Suprapubic skin (tissue), 4 donors: ENCODE measurements around the gene CWC27. TPM values are rescaled to one million over a fixed set of nuclear protein-coding genes. Genes with fewer than 3 reads are reported as not detected.

ENCODE experiments used
- DNase-seq, 2 donors: peaks; one replicate each; pipeline ENCODE4 v3.0.0-alpha.2; 2019; ENCODE audit warnings: low spot score in 2 of 2
- H3K27ac ChIP-seq: fragments of 200-600 bp; sonication (generic); one replicate; pipeline ENCODE4 v1.5.1; 2019
- H3K27me3 ChIP-seq: fragments of 200-600 bp; sonication (generic); one replicate; pipeline ENCODE4 v1.5.1; 2019
- H3K36me3 ChIP-seq: fragments of 200-600 bp; sonication (generic); one replicate; pipeline ENCODE4 v1.5.1; 2019
- H3K4me1 ChIP-seq: fragments of 200-600 bp; sonication (generic); one replicate; pipeline ENCODE4 v1.5.1; 2019
- H3K4me3 ChIP-seq: fragments of 200-600 bp; sonication (generic); one replicate; pipeline ENCODE4 v1.5.1; 2019; ENCODE audit warnings: mild to moderate bottlenecking
- H3K9me3 ChIP-seq: fragments of 200-600 bp; sonication (generic); one replicate; pipeline ENCODE4 v1.5.1; 2019
- EP300 ChIP-seq: sonication (generic); formaldehyde crosslinking; IDR thresholded peaks from one replicate; pipeline ENCODE4 v1.6.1; 2017; ENCODE audit warnings: antibody characterized with exemption
- POLR2A ChIP-seq, 2 donors: fragments of 450-650 bp; IDR thresholded peaks; one replicate each; pipeline ENCODE4 v1.6.1; 2017; ENCODE audit warnings: antibody characterized with exemption in 2 of 2, mild to moderate bottlenecking in 2 of 2, moderate library complexity in 2 of 2
- POLR2AphosphoS5 ChIP-seq, 3 donors: sonication (generic); formaldehyde crosslinking; IDR thresholded peaks; one replicate each; pipeline ENCODE4 v1.6.1; 2017; ENCODE audit warnings: antibody characterized with exemption in 3 of 3
- WGBS: methylation state at CpG from one replicate; pipeline ENCODE4 v1.1.5; 2018; 5-methylcytosine and 5-hydroxymethylcytosine counted together
- total RNA-seq, 4 donors: library from RNA; depleted of rRNA; stranded (reverse); fragments of >200 nt; gene quantifications; one replicate each; pipeline ENCODE4 v1.1.0, GENCODE V29; 2016
- TF ChIP-seq, protein P1 (sequence below), 2 donors: fragments of 200-600 bp in 1 of 2; fragments of 450-650 bp in 1 of 2; sonication (generic) in 1 of 2; IDR thresholded peaks; one replicate each; pipeline ENCODE4 v1.5.1; 2016 to 2019; ENCODE audit warnings: antibody characterized with exemption in 2 of 2, mild to moderate bottlenecking in 1 of 2, moderate library complexity in 1 of 2

The CWC27 gene
- total RNA-seq, 4 donors from 2014 or later, result 6.4 to 17.8 (median 13.0) TPM

DNA sequence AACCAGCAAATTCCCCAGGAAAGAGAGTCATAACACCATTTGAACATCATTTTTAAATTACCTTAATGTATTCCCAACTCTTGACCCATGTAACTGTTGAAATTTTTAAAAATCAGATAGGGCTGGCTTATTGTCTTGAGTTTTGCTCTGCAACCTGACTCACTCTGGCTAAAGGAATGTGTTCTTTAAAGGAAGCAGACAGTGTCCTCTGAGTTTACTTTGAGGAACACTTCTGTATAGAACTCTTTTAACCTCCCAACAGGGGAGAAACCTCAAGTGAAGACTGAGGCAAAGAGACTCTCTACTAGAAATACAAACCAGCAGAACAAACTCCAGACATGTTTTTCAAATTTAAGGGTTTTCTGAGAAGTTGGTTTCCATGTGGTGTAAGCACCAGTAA, 248.9 kb downstream of the CWC27 start:
- no peak overlapping the region for H3K27ac ChIP-seq
- TF ChIP-seq, protein P1, sequence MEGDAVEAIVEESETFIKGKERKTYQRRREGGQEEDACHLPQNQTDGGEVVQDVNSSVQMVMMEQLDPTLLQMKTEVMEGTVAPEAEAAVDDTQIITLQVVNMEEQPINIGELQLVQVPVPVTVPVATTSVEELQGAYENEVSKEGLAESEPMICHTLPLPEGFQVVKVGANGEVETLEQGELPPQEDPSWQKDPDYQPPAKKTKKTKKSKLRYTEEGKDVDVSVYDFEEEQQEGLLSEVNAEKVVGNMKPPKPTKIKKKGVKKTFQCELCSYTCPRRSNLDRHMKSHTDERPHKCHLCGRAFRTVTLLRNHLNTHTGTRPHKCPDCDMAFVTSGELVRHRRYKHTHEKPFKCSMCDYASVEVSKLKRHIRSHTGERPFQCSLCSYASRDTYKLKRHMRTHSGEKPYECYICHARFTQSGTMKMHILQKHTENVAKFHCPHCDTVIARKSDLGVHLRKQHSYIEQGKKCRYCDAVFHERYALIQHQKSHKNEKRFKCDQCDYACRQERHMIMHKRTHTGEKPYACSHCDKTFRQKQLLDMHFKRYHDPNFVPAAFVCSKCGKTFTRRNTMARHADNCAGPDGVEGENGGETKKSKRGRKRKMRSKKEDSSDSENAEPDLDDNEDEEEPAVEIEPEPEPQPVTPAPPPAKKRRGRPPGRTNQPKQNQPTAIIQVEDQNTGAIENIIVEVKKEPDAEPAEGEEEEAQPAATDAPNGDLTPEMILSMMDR (IDR thresholded peaks at IDR 0.05), result no peak
- TF ChIP-seq POLR2A (IDR thresholded peaks at IDR 0.05), result no peak
- TF ChIP-seq EP300, result no peak
- no peak for TF ChIP-seq POLR2AphosphoS5 (IDR thresholded peaks at IDR 0.05)
- H3K9me3 ChIP-seq, result no peaks in the 10 kb centered on the region
- DNase-seq, result no peak
- no peaks in the 10 kb centered on the region for H3K27me3 ChIP-seq
- H3K36me3 ChIP-seq, result no peaks in the 10 kb centered on the region
- H3K4me1 ChIP-seq, result no peaks in the 10 kb centered on the region
- no peak overlapping the region for H3K4me3 ChIP-seq

DNA sequence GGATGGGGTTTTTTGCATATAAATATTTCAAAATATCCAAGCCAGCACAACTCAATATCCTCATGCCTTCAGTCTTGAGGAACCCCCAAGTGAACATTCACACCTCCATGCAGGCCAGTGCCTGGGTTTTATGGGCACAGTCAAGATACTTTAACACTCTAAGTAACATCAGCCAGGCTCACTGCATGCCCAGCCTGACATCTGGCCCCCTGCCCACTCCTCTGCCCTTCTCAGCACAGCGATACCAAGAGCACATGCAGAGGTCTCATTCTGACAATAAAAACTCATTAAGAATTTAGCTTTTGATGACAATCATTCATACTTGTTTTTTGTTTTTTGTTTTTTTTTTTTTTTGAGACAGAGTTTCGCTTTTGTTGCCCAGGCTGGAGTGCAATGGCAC, 250.0 kb downstream of the CWC27 start:
- TF ChIP-seq EP300 (no peak), POLR2A (IDR thresholded peaks at IDR 0.05) (no peak), POLR2AphosphoS5 (IDR thresholded peaks at IDR 0.05) (no peak)
- TF ChIP-seq, protein P1 (IDR thresholded peaks at IDR 0.05), result no peak
- Histone ChIP-seq H3K4me3 (no peak overlapping the region), H3K27ac (no peak overlapping the region), H3K36me3 (no peaks in the 10 kb centered on the region), H3K4me1 (no peaks in the 10 kb centered on the region), H3K9me3 (no peaks in the 10 kb centered on the region), H3K27me3 (no peaks in the 10 kb centered on the region)
- DNase-seq, result no peak
- WGBS, result 94% methylated on average over 2 of the region's 2 CpGs

DNA sequence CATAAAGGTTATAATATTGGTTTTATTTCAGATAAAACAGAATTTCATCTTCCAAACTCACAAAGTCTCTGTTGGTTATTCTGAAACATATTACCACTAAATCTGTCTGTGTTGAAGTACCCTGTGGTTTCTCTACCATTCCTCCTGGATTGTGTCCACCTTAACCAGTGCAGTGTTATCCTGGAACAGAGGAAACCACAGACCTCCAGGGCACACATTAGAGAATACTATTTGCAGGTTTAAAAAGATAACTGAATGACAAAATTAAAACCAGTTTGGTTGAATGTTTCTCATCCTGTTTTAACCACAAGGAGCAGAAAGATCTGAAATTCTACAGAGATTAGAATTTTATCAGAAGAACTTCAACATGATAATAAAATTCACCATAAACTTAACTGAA, 251.8 kb downstream of the CWC27 start:
- no peak for DNase-seq
- no peaks in the 10 kb centered on the region for H3K4me1 ChIP-seq
- no peaks in the 10 kb centered on the region for H3K27me3 ChIP-seq
- H3K9me3 ChIP-seq, result no peaks in the 10 kb centered on the region
- no peaks in the 10 kb centered on the region for H3K36me3 ChIP-seq
- TF ChIP-seq POLR2AphosphoS5 (IDR thresholded peaks at IDR 0.05) (no peak), EP300 (no peak), POLR2A (IDR thresholded peaks at IDR 0.05) (no peak)
- TF ChIP-seq, protein P1 (IDR thresholded peaks at IDR 0.05), result no peak
- H3K4me3 ChIP-seq, result no peak overlapping the region
- no peak overlapping the region for H3K27ac ChIP-seq

DNA sequence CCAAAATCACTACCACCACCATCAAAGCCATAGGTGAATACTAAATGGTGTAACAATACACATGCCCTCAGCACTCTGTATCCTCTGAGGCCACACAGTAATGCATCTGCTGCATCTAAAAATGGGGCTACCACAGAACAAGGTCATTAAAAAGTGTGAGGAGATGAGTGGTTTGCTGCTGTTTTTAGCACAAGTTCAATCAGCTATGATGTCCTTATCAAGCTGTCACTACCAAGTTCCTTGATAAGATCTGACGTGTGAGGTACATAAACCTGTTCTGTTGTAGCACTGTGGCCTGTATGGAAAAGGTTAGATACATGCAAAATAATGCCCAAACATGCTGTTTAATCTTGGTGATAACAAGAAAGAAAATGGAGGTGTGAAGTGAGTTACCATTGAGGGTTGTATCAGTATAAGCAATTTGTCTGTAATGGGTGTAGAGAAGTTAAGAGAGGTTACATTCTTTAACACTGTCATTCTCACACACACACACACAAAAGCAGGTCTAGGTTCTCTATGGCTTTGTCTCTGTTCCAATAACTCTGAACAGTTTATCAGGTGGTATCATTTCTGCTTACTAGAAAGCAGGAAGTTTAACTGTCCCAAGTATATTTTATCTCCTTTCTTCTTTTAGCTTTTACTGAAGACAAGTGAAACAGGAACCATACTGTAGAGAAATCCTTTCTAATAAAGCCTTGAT, 252.9 kb downstream of the CWC27 start:
- DNase-seq, result no peak
- Histone ChIP-seq H3K4me3 (no peak overlapping the region), H3K9me3 (no peaks in the 10 kb centered on the region), H3K27ac (no peak overlapping the region), H3K4me1 (no peaks in the 10 kb centered on the region), H3K36me3 (no peaks in the 10 kb centered on the region), H3K27me3 (no peaks in the 10 kb centered on the region)
- WGBS, result 62% methylated on average over 1 of the region's 1 CpG
- no peak for TF ChIP-seq EP300
- TF ChIP-seq, protein P1 (IDR thresholded peaks at IDR 0.05), result no peak

DNA sequence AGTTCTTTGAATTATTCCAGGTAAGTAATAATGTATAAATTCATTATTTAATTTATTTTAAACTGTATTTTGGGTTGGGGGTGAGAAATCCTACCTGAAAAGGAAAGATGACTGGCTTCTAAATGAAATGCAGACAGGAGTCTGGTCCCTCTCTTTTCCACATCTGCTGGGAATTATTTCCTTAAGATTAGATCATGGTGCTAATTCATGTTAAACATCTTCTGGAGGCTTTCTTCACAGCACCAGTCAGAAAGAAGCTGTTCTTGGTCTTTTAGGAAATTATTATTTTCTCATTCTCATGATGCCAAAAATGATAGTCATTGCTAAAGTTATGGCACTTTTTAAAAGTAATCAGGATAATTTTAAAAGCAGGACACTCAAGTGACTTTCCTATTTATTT, 254.2 kb downstream of the CWC27 start:
- no peak for DNase-seq
- no peak for TF ChIP-seq EP300
- TF ChIP-seq POLR2AphosphoS5 (IDR thresholded peaks at IDR 0.05), result no peak
- no peak for TF ChIP-seq POLR2A (IDR thresholded peaks at IDR 0.05)
- Histone ChIP-seq H3K4me1 (no peaks in the 10 kb centered on the region), H3K9me3 (no peaks in the 10 kb centered on the region), H3K4me3 (no peak overlapping the region), H3K36me3 (no peaks in the 10 kb centered on the region), H3K27me3 (no peaks in the 10 kb centered on the region), H3K27ac (no peak overlapping the region)

DNA sequence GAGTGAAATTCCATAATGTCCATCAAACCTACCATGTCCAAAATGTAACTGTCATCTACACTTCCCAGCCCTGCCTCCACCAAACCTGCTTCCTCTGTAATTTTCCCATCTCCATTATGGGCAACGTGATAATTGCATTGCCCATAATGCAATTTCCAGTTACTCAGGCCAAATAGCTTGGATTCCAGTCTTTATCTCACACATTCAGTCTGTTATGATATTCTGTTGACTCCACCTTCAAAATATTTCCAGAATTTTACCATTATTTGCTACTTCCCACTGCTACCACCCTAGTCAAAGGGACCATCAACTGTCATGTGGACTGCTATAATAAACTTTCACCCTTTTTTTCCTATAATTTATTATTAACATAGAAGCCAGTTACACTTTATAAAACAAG, 256.0 kb downstream of the CWC27 start:
- Histone ChIP-seq H3K36me3 (no peaks in the 10 kb centered on the region), H3K27ac (no peak overlapping the region), H3K4me3 (no peak overlapping the region), H3K4me1 (no peaks in the 10 kb centered on the region), H3K9me3 (no peaks in the 10 kb centered on the region), H3K27me3 (no peaks in the 10 kb centered on the region)
- WGBS, result 88% methylated on average over 1 of the region's 1 CpG
- no peak for TF ChIP-seq POLR2AphosphoS5 (IDR thresholded peaks at IDR 0.05)
- TF ChIP-seq, protein P1 (IDR thresholded peaks at IDR 0.05), result no peak
- no peak for TF ChIP-seq EP300
- no peak for TF ChIP-seq POLR2A (IDR thresholded peaks at IDR 0.05)
- no peak for DNase-seq
